ENCODE results near the gene CXCL14.

The CXCL14 gene

DNA sequence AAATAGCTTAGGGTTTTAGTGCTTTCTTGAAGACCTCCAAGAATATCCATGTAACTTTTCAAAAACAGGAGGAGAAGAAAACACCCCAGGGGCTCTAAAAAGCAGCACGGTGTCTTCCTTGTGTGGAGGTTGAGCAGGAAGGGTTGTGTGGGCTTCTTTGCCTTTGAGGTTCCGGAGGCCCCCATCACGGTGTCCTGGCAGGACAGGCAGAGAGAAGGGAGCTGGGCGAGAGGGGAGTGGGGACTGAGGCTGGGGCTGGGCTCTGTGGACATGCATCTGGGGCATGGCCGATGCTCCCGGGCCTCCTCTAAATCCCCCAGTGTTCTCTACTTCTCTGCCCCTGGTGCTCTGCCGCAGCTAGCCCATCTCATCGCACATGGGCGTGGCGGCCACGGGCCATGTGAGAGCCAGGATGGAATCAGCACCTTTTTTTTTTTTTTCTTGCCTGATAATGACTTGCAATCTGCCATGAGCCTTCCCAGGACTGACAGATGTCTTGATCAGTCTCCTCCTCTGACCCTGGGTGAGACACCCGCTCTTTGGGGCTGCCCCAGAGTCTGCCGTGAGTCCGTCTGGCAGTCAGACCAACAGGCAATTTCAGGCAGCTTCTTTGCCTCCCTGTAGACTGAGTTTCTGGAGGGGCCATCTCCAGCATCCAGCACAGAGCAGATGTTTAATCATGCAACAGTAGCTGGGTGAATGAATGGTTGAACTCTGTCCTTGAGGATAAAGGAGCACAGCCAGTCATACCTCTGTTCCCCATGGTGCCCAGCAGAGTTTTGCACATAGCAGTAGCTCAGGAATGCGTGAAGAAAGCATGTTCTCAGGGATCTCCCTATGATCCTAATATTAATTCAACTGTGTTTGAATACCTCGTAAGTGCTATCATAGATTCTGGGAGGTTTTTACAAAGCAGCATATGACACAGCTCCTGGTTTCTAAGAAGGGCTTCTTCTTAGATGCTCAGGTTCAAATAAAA is 12.1 kb downstream of the CXCL14 start:
- DNase-seq: no peak

DNA sequence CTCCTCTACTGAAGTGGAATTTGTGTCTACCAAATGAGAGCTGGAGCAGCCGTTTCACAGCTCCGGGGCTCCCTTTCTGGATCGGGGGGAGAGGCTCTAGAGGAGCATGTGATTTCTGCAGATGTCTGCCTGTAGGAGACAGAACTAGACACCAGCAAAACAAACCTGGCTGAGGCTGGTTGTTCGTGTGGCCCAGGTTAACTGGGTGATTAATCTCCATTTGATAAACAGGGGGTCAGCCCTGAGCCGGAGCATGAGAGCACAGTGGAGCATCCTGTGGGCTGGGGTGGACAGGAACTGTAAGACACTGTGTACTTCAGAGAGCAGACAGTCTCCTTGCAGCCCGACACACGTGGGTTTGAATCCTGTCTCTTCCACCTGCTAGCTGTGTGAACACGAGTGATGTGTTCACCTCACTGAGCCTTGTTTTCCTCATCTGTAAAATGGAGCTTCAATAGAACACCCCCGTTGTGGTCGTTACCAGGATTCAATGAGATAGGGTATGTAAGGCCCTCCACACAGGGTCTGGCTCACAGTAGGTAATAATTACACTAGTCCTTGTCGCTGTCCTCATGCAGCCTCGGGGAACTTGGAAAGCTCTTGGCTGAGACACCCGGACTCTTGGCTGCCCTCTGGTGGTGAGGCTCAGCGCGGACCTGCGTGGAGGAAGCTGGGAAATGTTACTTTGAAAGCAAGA is 12.9 kb downstream of the CXCL14 start:
- peak; percentile 58 for DNase-seq

DNA sequence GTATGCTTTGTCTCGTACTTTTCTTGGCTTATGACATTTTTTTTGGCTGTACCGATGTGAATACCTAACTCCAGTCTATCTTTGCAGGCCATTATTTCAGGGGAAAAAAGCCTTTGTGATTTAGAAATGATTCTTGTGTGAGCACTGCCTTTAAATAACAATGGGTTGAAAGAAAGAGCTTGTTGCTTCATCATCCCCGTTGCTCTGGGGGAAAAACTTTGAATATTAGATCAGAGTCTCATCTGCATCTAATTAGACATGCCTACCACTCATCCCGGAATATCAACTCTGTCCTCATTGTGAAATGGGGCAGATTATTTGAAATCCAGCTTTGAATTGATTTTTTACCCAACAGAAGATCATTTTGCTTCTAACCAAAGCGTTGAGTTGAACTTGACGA is 13.5 kb downstream of the CXCL14 start:
- DNase-seq: no peak

DNA sequence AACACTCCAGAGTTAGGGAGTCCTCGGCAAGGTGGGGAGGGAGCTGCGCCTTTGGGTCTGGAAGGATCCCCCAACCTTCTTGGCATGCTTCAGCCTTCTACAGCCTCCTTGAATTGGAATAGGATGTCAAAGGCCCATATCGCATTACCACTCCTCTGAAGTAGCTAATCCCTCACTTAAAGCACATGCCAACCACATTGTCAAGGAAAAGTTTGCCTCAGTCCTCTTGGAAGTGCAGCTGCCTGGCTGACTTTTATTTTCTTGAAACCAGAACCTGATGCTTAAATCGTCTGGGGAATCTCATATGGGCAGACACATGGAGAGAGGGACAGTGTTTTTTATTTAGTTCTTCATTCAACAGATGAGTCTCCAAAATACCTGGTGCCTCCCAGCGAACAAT is 14.5 kb downstream of the CXCL14 start:
- DNase-seq: no peak

DNA sequence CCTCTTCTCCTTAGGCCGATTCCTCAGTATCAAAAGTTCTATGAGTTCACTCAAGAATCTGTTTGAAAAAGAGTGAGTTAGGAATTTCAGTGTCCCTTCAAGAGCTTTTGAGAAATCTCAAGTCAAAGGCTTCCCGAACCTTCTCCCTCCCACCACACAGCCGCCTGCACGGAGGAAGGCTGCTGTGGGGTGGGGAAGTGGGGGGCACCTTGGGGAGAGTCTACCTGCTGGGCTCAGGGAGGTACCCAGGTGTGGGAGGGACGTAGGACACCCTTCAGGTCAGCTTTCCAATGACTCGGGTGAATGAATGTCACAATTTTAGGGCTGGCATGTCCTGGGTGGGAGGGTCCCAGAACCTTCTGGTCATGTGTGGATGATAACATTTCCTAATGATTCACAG is 17.5 kb downstream of the CXCL14 start:
- DNase-seq: no peak

DNA sequence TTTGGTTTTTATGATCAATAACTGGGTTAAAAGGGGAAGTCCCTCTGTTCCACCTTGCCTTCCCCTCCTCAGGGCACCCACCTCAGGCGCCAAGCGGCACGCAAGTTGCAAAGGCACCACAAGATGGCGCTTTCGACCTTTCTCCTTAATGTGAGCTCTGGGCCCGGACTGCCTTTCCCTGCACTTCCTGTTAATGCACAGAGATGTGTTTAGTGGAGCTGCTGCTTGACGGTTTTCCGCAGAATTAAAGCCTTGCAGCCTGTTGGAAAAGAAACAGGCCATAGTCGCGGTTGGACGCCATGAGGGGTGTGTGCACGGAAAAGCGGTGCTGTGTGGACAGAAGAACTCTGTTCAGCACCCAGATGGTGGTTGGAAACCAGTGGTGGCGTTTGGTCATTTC is 17.9 kb downstream of the CXCL14 start:
- peak; percentile 56 for DNase-seq

DNA sequence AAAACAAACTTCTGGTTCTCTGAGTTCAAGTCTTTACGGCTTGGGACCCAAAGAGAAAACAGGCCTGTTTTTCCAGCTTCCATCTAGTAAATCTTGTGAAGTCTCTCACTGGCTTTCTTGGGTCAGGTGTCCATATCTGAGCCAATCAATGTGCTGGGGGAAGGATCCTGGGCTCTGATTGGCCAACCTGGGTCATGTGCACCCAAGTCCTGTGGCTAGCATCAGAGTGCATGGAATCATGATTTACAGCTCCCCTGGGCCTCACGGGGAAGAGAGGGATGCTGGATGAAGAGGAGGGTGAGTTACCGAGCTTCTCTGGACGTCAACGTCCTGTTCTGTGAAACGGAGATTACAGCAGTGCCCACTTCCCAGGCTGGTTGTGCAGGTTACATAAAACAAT is 19.4 kb downstream of the CXCL14 start:
- no peak for DNase-seq

DNA sequence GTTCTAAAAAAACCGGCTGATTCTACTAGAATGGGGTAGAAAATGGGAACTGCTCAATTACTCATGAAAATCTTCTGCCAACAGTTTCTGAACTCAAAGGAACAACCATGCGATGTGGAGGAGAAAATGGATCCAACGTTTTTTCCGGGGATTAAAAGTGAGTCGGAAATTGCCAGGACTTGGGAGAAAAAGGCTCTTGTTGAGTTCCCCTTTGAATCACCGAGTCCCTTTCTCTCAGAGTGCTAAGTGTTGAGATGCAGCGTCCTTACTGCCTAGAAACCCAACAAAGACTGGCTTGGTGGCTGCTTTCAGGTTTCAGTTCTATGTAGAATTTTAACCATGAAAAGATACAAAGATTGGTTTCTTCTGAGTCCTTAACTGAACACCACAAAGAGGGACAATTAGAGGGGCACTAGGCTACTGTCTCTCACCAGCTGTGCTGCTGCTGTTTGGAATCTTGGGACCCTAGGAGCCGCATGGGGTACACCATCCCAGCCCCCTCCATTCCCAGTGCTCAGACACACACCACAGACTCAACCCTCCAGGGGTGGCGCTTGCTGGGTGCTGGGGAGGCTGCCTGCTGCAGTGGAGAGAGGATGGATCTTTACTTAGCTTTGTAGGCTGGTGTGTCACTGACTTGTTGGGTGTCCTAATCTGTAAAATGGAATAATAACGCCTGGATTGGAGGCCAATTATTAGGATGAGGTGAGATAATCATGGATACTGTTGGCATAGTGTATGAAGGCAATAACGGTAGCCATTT is 21.5 kb downstream of the CXCL14 start:
- DNase-seq: no peak

DNA sequence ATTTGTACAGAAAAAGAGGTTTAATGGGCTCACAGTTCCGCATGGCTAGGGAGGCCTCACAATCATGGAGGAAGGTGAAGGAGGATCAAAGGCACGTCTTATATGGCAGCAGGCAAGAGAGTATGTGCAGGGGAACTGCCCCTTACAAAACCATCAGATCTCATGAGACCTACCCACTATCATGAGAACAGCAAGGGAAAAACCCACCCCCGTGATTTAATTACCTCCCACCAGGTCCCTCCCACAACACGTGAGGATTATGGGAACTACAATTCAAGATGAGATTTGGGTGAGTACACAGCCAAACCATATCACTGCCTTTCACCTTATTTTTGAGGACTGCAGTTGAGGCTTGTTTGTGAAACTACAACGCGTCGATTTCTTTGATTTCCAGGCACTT is 22.2 kb downstream of the CXCL14 start:
- DNase-seq: no peak

DNA sequence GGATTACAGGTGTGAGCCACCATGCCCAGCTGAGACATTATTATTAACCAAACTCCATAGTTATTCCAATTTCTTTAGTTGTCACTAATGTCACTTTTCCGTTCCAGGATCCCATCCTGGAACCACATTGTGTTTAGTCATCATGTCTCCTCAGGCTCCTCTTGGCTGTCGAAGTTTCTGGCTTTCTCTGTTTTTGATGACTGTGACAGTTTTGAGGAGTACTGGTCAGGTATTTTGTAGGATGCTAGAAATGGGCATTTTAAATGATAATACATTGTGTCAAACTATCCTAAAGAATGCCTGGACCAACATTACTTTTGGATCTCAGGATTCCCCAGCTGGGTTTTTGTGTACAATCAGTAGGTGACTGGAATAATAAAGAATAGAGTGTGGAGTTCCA is 23.3 kb downstream of the CXCL14 start:
- no peak for DNase-seq

DNA sequence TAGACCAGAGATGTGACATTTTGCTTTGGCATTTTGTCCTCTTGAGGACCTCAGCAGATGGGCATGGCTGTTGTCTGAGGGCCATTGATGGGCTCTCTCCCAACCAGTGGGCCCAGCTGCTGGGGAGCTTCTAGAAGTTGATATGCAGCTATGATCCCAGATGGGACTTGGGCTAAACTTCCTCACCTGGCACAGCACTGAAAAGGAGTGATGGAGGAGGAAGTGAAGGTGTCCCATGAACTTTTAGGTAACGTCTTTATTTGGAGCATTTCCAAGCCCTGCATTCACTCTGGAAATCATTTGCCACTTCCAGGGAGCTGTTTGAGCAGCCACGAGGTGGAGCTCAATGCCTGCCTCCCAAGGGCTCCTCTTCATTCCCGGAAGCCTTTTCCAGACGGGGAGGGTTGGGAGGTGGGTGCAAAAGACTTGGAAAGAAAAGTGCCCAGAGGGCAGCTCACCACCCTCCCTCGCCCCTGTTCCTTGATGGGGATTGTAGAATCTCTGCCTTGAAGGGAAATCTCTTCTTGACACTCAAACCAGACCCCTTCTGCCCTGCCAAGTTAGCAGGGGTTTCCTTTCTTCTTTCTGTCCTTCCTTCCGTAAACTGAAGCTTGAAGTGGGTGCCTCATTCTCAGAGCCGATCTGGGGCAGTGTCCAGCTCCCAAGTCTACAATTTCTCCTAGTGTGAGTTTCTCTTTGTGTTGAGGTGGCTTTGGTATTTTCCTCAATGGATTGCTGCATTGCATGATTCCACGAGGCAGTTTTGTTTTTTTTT is 24.9 kb downstream of the CXCL14 start:
- no peak for DNase-seq

DNA sequence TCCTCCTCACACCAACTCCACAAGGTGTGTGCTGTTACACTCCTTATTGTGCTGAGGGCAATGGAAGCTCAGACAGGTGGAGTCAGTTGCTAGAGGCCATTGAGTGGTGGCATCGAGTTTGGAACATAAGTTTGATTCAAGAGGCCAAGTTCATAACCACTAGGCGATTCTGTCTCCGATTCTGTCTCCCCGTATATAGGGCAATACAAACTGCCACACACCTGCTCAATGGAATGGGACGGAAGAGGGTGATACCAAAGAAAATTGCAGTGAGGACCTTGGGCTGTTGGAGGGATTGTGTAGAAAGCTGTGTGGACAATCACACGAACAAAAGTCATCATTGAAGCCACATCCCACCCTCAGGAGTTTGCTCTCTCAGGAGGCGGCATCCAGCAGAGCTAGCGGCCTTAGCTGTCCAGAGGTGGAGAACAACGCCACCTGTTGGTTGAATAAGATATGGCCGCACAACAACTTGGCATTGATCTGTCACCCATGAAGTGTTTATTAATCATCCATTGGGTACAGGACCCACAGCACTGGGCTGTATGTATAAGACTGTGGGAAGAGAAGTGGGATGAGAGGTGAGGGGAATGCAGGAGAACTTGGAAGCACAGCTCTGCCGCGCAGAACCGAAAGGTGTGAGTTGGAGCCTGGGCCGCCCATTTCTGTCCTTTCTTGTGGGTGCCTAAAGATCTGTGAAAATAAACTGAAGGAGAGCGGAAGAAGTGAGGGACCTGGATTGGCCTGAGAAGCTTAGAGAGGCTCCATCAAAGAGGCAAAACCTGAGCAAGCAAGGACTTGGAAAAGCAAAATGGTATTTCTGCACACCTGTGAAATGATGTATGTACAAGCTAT is 27.0 kb downstream of the CXCL14 start:
- peak; percentile 55 for DNase-seq

DNA sequence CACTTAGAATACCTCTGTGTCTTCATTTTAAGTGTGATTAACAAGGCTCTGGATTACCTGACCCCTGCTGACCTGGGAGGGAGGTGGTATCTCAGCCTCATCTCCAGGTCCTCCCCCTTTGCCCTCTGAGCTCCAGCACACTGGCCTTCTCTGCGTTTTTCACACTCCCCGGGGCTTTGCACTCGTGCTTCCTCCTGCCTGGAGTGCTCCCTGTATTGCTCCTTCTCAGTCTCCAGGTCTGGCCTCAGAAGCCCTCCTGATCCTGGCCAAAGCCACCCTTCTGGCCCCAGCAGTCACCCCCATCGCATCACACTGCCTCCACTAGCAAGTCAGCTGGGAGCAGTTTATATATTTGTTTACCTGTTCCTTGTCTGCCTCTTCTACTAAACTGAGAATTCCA is 29.4 kb downstream of the CXCL14 start:
- DNase-seq: no peak

DNA sequence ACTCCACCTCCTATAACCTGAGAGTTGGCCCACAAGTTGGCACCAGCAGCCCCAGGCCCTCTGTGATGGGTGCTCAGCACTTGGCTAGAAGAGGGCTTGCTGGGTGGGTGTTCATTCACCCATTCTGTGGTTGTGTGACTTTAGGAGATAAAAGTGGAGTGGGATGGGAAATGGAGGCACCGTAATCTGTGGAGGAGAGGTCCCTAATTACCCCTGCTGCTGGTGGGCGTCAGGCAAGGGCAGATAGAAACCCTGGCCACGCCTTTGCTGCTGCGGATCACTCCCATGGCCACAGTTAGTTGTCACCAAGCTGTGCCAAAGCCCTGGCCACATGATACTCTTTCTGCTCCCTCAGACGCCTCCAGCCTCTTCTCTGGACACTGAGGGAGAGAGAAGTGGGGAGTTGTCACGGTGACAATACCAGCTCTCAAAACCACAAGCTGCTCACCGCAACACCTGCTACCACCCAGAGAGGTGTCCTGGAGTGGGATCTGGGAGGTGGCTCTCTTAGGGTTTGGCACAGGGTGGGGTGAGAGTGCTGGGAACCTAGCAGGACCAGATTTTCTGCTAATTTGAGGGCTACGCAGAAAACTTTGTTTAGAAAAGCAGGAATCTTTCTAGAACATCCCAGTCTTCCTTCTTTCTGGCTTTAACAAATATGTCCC is 31.1 kb downstream of the CXCL14 start:
- DNase-seq: no peak

DNA sequence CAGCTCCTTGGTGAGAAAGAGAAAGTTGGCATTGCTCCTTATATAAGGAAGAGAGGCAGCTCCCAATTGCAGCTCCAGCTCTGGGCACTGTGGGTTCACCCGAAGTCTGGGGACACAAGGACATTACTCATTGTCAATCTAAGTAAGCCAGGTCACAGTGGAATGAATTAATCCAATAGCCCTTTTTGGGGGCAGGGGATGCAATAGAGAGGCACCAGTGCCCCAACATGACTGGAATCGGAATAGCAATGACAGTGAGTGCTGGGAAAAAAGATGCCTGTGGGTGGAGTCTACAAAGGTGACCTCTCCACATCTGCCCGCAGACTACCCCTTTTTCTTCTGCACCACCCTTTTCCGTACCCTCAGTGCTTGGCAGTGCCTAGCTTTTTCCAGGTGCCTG is 31.9 kb downstream of the CXCL14 start:
- no peak for DNase-seq

DNA sequence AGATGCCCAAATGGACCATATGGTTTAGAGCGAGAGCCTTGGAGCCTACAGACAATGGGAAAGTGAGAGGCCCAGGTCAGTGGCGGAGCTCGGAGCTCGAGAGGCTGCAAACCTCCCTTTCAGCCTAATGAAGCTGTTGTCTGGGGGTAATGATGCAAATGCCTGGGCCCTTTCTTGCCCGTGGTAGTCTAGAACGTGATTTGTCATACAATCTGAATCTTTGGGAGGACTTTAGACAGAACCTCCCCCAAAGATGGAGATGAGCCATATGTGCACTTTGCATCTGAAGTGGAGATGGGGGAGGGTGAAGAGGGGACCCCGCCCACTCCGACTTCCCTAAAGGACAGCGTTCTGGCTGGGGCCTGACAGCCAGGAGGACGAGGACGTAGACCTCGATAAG is 32.7 kb downstream of the CXCL14 start:
- DNase-seq: no peak

DNA sequence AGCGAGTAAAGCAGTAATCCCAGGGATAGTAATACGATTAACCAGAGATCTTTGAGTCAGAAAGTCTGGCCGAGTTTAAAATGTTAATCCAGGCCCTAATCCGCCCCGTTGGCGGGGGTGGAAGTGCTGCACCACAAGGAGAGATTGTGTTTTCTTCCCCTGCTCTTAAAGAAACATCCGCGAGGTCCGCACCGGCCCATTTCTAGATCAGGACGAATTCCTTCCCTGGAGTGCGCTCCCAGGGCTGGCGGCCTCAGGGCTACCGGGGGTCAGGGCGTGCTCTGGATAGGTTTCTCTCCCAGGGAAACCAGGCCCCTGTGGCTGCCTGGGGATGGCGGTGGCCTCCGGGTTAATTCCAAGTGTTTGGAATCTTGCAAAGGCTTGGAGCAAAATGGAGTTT is 33.7 kb downstream of the CXCL14 start:
- DNase-seq: no peak

DNA sequence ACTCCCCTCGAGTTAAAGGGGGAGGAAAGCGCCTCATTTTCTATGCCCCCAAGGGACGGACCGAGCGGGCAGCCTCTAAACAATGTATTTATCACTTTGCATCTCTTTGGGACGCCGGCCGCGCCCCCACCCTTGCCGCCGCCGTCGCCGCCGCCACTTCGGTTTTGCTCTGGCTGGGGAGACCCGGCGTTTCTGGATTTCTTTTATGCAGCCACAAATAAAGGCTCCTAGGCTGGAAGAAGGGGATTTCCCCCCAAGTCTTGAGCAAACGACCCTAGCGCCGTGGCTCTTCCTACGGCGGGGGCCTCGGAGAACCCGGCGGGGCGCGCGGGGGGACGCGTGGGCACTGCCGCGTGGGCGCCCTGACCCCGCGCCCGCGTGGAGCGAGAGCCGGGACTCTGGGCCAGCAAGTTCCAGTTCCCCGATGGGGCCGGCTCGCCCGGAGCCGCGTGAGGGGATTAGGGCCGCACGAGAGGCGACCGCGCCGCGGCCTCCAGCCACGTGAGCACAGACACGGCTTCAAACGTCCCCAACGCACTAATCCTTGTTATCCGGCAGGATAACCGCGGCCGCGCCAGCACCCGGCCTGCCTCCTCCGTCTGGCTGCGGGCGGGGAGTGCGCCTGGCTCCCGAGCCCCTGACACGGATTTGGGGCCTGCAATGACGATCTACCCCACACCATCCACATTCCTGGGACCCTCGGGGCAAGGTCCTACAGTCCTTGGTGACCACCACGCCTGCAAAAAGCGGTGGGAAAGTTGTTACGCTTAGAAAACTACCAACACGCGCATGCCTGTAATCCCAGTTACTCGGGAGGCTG is 35.1 kb downstream of the CXCL14 start:
- no peak for DNase-seq

DNA sequence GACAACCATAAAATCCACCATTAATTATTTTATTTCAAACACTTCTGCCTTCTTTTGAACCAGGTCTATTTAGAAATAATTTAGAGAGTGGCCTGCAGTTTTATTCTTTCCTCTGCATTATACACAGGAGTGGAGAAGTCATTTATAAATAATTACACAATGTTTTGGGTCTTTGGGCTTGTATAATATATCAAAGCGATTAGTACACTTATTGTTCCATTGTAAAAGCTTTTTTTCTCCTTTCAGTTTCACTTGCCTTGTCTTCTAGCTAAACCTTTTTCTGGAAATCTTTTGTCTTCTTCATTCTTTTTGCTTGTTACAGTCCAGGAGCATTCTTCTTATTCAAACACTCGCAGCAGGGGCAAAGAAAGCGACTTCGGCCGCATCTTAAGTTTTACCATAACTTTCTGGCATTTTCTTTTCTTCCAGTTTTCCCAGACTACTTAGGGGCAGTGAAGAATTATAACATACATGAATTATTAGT is 35.7 kb downstream of the CXCL14 start:
- no peak for DNase-seq
